H1 (cell line): Measurements from ENCODE around the gene PIK3R5. TPM values are rescaled to one million over a fixed set of nuclear protein-coding genes. Genes with fewer than 3 reads are reported as not detected.

Source experiments
- CTCF ChIA-PET: fragments of 300-600 bp; sonication (Branson Sonifier 250); formaldehyde crosslinking; loops from one replicate; lab custom pipeline; 2021; ENCODE audit not compliant: partially characterized antibody; lab: Charles Lee
- POLR2A ChIA-PET: fragments of 300-600 bp; sonication (Branson Sonifier 250); formaldehyde crosslinking; loops from one replicate; lab custom pipeline; 2021; ENCODE audit warnings: inconsistent platforms; ENCODE audit not compliant: partially characterized antibody; lab: Charles Lee
- DNase-seq, 2 experiments: peaks; one replicate each; pipeline versions ENCODE4 v3.0.0 to v3.0.0-alpha.2; 2010 to 2022; ENCODE audit warnings: low spot score in 2 of 2, low read depth in 1 of 2, mixed read lengths in 1 of 2
- FAIRE-seq: peaks from 2 replicates; lab custom pipeline; 2011; peaks lifted over from hg19 to GRCh38; lab: Jason Lieb, UNC
- H2AFZ ChIP-seq: 2 replicates; pipeline ENCODE4 v1.8.1; 2012; ENCODE audit warnings: low read length, inconsistent platforms
- H2AK5ac ChIP-seq: 2 replicates; pipeline ENCODE4 v1.6.1; 2013; ENCODE audit warnings: low read depth, low read length
- H2BK120ac ChIP-seq: replicated peaks from 2 replicates; pipeline ENCODE3; 2013; ENCODE audit warnings: low read depth, low read length, inconsistent platforms
- H2BK12ac ChIP-seq: 2 replicates; pipeline ENCODE4 v1.6.1; 2013; ENCODE audit warnings: low read depth, low read length
- H2BK15ac ChIP-seq: 2 replicates; pipeline ENCODE4 v1.6.1; 2013; ENCODE audit warnings: low read length
- H2BK20ac ChIP-seq: 2 replicates; pipeline ENCODE4 v1.6.1; 2013; ENCODE audit warnings: low read length
- H2BK5ac ChIP-seq: 2 replicates; pipeline ENCODE4 v1.6.1; 2013; ENCODE audit warnings: low read depth, low read length
- H3K14ac ChIP-seq: 2 replicates; pipeline ENCODE4 v1.6.1; 2013; ENCODE audit warnings: inconsistent platforms; ENCODE audit not compliant: insufficient read length
- H3K18ac ChIP-seq: 2 replicates; pipeline ENCODE4 v1.6.1; 2013; ENCODE audit warnings: low read length; ENCODE audit errors: extremely low read depth
- H3K23ac ChIP-seq: 2 replicates; pipeline ENCODE4 v1.6.1; 2013; ENCODE audit warnings: inconsistent platforms; ENCODE audit not compliant: insufficient read length
- H3K23me2 ChIP-seq: 2 replicates; pipeline ENCODE4 v1.6.1; 2013; ENCODE audit warnings: low read depth, low read length
- H3K27ac ChIP-seq: 2 replicates; pipeline ENCODE4 v1.6.1; 2011; ENCODE audit warnings: low read depth, low read length, inconsistent platforms
- H3K27me3 ChIP-seq, 4 experiments: replicated peaks in 1 of 4; 1 replicate in 1 of 4; 2 replicates in 3 of 4; pipeline versions ENCODE4 v1.6.1 to v1.8.1; 2011 to 2013; ENCODE audit warnings: low read length in 3 of 4, mild to moderate bottlenecking in 3 of 4, inconsistent platforms in 2 of 4, mixed read lengths in 2 of 4, moderate library complexity in 1 of 4; ENCODE audit not compliant: control insufficient read depth in 3 of 4, insufficient read depth in 3 of 4; ENCODE audit errors: extremely low read depth in 1 of 4
- H3K36me3 ChIP-seq, 4 experiments: 2 replicates each; pipeline versions ENCODE4 v1.6.1 to v1.8.1; 2011 to 2013; ENCODE audit warnings: mild to moderate bottlenecking in 4 of 4, low read length in 3 of 4, moderate library complexity in 2 of 4, control low read depth in 1 of 4, inconsistent platforms in 1 of 4; ENCODE audit not compliant: insufficient read depth in 4 of 4, control insufficient read depth in 2 of 4
- H3K4ac ChIP-seq: replicated peaks from 2 replicates; pipeline ENCODE3; 2013; ENCODE audit warnings: low read length, low read depth, mixed read lengths, inconsistent platforms; ENCODE audit not compliant: insufficient read length
- H3K4me1 ChIP-seq, 4 experiments: replicated peaks in 1 of 4; 1 replicate in 1 of 4; 2 replicates in 3 of 4; pipeline versions ENCODE4 v1.6.1 to v1.8.1; 2011 to 2013; ENCODE audit warnings: low read length in 3 of 4, inconsistent platforms in 2 of 4, mixed read lengths in 1 of 4; ENCODE audit not compliant: insufficient read depth in 4 of 4, control insufficient read depth in 3 of 4
- H3K4me2 ChIP-seq, 2 experiments: 2 replicates each; pipeline versions ENCODE4 v1.6.1 to v1.8.1; 2011 to 2013; ENCODE audit warnings: low read depth in 2 of 2, low read length in 2 of 2, control low read depth in 1 of 2, inconsistent platforms in 1 of 2, mild to moderate bottlenecking in 1 of 2; ENCODE audit not compliant: insufficient read depth in 1 of 2
- H3K4me3 ChIP-seq, 4 experiments: fragments of 200-600, 300-600 bp in 1 of 4; sonication (generic), shearing (Covaris generic), sonication (Bioruptor Twin) in 1 of 4; 2 replicates each; pipeline versions ENCODE4 v1.5.1 to v1.8.1; 2011 to 2016; ENCODE audit warnings: low read length in 4 of 4, low read depth in 3 of 4, control low read depth in 2 of 4, inconsistent platforms in 2 of 4, mild to moderate bottlenecking in 2 of 4, mixed read lengths in 1 of 4, moderate library complexity in 1 of 4; ENCODE audit not compliant: insufficient read depth in 2 of 4; ENCODE audit errors: extremely low read depth in 1 of 4
- H3K56ac ChIP-seq: replicated peaks from 2 replicates; pipeline ENCODE3; 2013; ENCODE audit warnings: low read depth, mild to moderate bottlenecking, mixed read lengths, low read length, inconsistent platforms; ENCODE audit not compliant: insufficient read length
- H3K79me1 ChIP-seq: 2 replicates; pipeline ENCODE4 v1.6.1; 2013; ENCODE audit warnings: low read depth, low read length, control low read depth
- H3K79me2 ChIP-seq, 2 experiments: 2 replicates each; pipeline versions ENCODE4 v1.6.1 to v1.8.1; 2012 to 2013; ENCODE audit warnings: low read length in 2 of 2, mild to moderate bottlenecking in 2 of 2, inconsistent platforms in 1 of 2; ENCODE audit not compliant: insufficient read depth in 2 of 2, control insufficient read depth in 1 of 2
- H3K9ac ChIP-seq, 4 experiments: replicated peaks in 1 of 4; 1 replicate in 1 of 4; 2 replicates in 3 of 4; pipeline versions ENCODE4 v1.6.1 to v1.8.1; 2011 to 2013; ENCODE audit warnings: low read depth in 3 of 4, low read length in 3 of 4, control low read depth in 2 of 4, mild to moderate bottlenecking in 2 of 4, moderate library complexity in 2 of 4, inconsistent platforms in 1 of 4; ENCODE audit errors: extremely low read depth in 1 of 4
- H3K9me3 ChIP-seq, 2 experiments: 2 replicates each; pipeline versions ENCODE4 v1.6.1 to v1.8.1; 2012 to 2013; ENCODE audit warnings: mild to moderate bottlenecking in 2 of 2, moderate library complexity in 2 of 2, control low read depth in 1 of 2, inconsistent platforms in 1 of 2, low read depth in 1 of 2, low read length in 1 of 2, mixed read lengths in 1 of 2; ENCODE audit not compliant: insufficient read depth in 2 of 2
- H4K20me1 ChIP-seq, 2 experiments: replicated peaks in 1 of 2; 2 replicates each; pipeline versions ENCODE3 to v1.8.1; 2011 to 2013; ENCODE audit warnings: inconsistent platforms in 2 of 2, low read length in 2 of 2, mild to moderate bottlenecking in 1 of 2; ENCODE audit not compliant: insufficient read depth in 2 of 2, control insufficient read depth in 1 of 2
- H4K5ac ChIP-seq: 2 replicates; pipeline ENCODE4 v1.6.1; 2013; ENCODE audit warnings: low read length, low read depth, mixed read lengths, inconsistent platforms; ENCODE audit not compliant: insufficient read length
- H4K8ac ChIP-seq: 2 replicates; pipeline ENCODE4 v1.8.0; 2013; ENCODE audit warnings: mild to moderate bottlenecking, moderate library complexity, low read length, inconsistent platforms; ENCODE audit not compliant: insufficient read depth; ENCODE audit errors: extremely low read depth
- H4K91ac ChIP-seq: replicated peaks from 2 replicates; pipeline ENCODE3; 2013; ENCODE audit warnings: low read length, mixed read lengths, inconsistent platforms; ENCODE audit not compliant: insufficient read length
- ASH2L ChIP-seq: fragments of 200-600, 300-600 bp; sonication (generic); IDR thresholded peaks from one replicate; pipeline ENCODE4 v1.7.1; 2017; ENCODE audit warnings: low read length
- BCL11A ChIP-seq, 2 experiments: IDR thresholded peaks; one replicate each; pipeline ENCODE4 v1.6.1; 2011; ENCODE audit warnings: low read depth in 2 of 2, low read length in 2 of 2, mild to moderate bottlenecking in 2 of 2
- JUN ChIP-seq: IDR thresholded peaks from 2 replicates; pipeline ENCODE4 v1.6.1; 2011; ENCODE audit warnings: low read depth, mild to moderate bottlenecking, improper control_type of control experiment, low read length
- JUND ChIP-seq: IDR thresholded peaks from 2 replicates; pipeline ENCODE4 v1.6.1; 2011; ENCODE audit warnings: mild to moderate bottlenecking, improper control_type of control experiment, low read length
- MAX ChIP-seq: IDR thresholded peaks from 2 replicates; pipeline ENCODE4 v1.6.1; 2012; ENCODE audit warnings: inconsistent platforms
- NANOG ChIP-seq: IDR thresholded peaks from 2 replicates; pipeline ENCODE4 v1.6.1; 2011; ENCODE audit warnings: low read length, low read depth, mild to moderate bottlenecking, inconsistent platforms; ENCODE audit not compliant: insufficient read depth, poor library complexity, severe bottlenecking
- RNF2 ChIP-seq: fragments of 200-900, 300-1000 bp; sonication (generic); IDR thresholded peaks from 2 replicates; pipeline ENCODE4 v1.7.1; 2016; ENCODE audit warnings: borderline replicate concordance, low read depth, mild to moderate bottlenecking, antibody characterized with exemption, low read length; ENCODE audit not compliant: poor library complexity, severe bottlenecking; ENCODE audit errors: missing control alignments
- SP2 ChIP-seq: IDR thresholded peaks from 2 replicates; pipeline ENCODE4 v1.6.1; 2012; ENCODE audit warnings: mild to moderate bottlenecking, low read length, inconsistent platforms
- SRF ChIP-seq: IDR thresholded peaks from 2 replicates; pipeline ENCODE4 v1.6.1; 2011; ENCODE audit warnings: mild to moderate bottlenecking, low read depth, low read length, moderate library complexity
- WGBS, 2 experiments: shearing (Covaris generic) in 1 of 2; methylation state at CpG; one replicate each; pipeline versions ENCODE4 v1.1.6 to v1.1.7; 2013 to 2015; ENCODE audit warnings: low lambda C conversion rate in 2 of 2, mixed read lengths in 2 of 2, inconsistent platforms in 1 of 2, low coverage in 1 of 2, missing lambda C conversion rate in 1 of 2; ENCODE audit not compliant: insufficient replicate concordance in 2 of 2, insufficient coverage in 1 of 2, insufficient read length in 1 of 2; ENCODE audit errors: extremely low coverage in 1 of 2, missing lambda C conversion rate in 1 of 2; 5-methylcytosine and 5-hydroxymethylcytosine counted together
- polyA plus RNA-seq, 7 experiments: library from polyadenylated mRNA; depleted of rRNA in 3 of 7; stranded (reverse) in 5 of 7; unstranded in 2 of 7; fragments of >200 nt in 5 of 7; fragments of 200-250 nt in 2 of 7; gene quantifications; 1 replicate in 5 of 7; 2 replicates in 1 of 7; 4 replicates in 1 of 7; pipeline versions ENCODE4 v1.2.1 to v1.2.3, GENCODE V29; 2011 to 2013; ENCODE audit warnings: missing spikeins in 2 of 7, mixed read lengths in 2 of 7
- total RNA-seq: library from RNA; stranded (reverse); fragmentation: NEBNext Ultra II Directional; extraction: Animal tissue kit (Norgen Biotek cat#: 25700); gene quantifications from 2 replicates; pipeline ENCODE4 v1.2.1, GENCODE V29; 2021

The PIK3R5 gene
- total and polyA plus RNA-seq, 2 of the 8 experiments (the other 6 are each of a cell fraction or from before 2014, with no cell fraction given), result 2.7 to 4.3 TPM

GRCh38 chr17:8844229-8845218 lies 121.0 kb downstream of the PIK3R5 start:
- WGBS, 2 experiments, result 90% methylated on average over 9 of the region's 9 CpGs; no CpG with 5 or more reads in 1 of the 2 experiments
- FAIRE-seq, result no peak
- POLR2A ChIA-PET, result no interaction called here
- TF ChIP-seq RNF2 (no peak), MAX (no peak), JUN (no peak), BCL11A (IDR thresholded peaks at IDR 0.05; ENCODE audit: low read depth in 2 of 2, low read length in 2 of 2) (no peak), SP2 (no peak), JUND (no peak), SRF (no peak), NANOG (no peak), ASH2L (no peak)

More at GRCh38 chr17:8844229-8845218, 121.0 kb downstream of the PIK3R5 start:
- H2BK12ac ChIP-seq, result no peak overlapping the region
- H4K8ac ChIP-seq, result no peak overlapping the region
- H3K4me1 ChIP-seq, result peaks cover 0 to 3% (median 0%) of the 10 kb centered on the region in 4 experiments; a peak in 3 of 7 replicates
- H3K9ac ChIP-seq, result no peak overlapping the region
- no peaks in the 10 kb centered on the region for H3K79me2 ChIP-seq
- H4K91ac ChIP-seq, result no peak overlapping the region
- H3K79me1 ChIP-seq, result no peaks in the 10 kb centered on the region
- DNase-seq, result no peak
- no peak overlapping the region for H2AK5ac ChIP-seq
- H3K18ac ChIP-seq, result no peak overlapping the region
- H2AFZ ChIP-seq, result no peak overlapping the region
- no peaks in the 10 kb centered on the region for H3K9me3 ChIP-seq
- H3K23me2 ChIP-seq, result no peaks in the 10 kb centered on the region
- H3K36me3 ChIP-seq, result no peaks in the 10 kb centered on the region
- H3K56ac ChIP-seq, result no peak overlapping the region
- no peaks in the 10 kb centered on the region for H4K20me1 ChIP-seq
- H2BK5ac ChIP-seq, result no peak overlapping the region
- H3K14ac ChIP-seq, result no peak overlapping the region
- H2BK15ac ChIP-seq, result no peak overlapping the region
- no peak overlapping the region for H2BK120ac ChIP-seq
- H3K27ac ChIP-seq, result no peak overlapping the region
- H4K5ac ChIP-seq, result no peak overlapping the region
- no peak overlapping the region for H3K4me2 ChIP-seq
- 0 out of 2 replicates have a peak overlapping the region, but pooled peaks have one; percentile 9 for H2BK20ac ChIP-seq
- CTCF ChIA-PET, result interaction anchor here (1.0 to 3.1 kb wide), 4 partner anchors 14 to 29 kb away, joined by 3 to 15 read pairs (median 6); no protein-coding TSS in a partner anchor
- H3K27me3 ChIP-seq, result no peaks in the 10 kb centered on the region
- H3K4ac ChIP-seq, result no peak overlapping the region
- H3K4me3 ChIP-seq, result no peak overlapping the region
- no peak overlapping the region for H3K23ac ChIP-seq
